Measurements from ENCODE around the gene TCHP. TPM values are rescaled to one million over a fixed set of nuclear protein-coding genes. Genes with fewer than 3 reads are reported as not detected.

TCHP gene
- total and polyA plus RNA-seq, 2 donors (not counting 1 experiment from before 2014, with no cell fraction given): 13.4 to 29.4 TPM

DNA sequence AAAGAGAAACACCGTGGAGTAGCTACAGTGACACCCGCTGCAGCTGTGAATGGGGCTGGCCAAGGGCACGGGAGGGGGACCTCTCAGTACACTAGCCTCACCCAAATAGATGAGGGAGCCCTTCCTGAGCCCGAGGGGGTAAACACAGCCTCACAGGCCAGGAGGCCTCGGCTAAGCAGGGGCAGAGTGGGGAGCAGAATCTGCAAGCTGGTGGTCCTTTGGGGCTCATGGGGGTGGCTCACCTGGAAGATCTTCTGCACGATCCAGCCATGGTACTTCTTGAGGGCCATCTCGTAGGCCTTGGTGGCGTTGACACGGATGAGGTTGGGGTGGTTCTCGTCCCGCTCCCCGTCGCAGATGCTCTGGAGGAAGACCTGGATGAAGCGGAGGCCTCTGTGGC is 44.7 kb upstream of the TCHP start:
- intact Hi-C loops (cut with micrococcal nuclease): no loop called here
- no peak for TF ChIP-seq EZH2 (IDR thresholded peaks at IDR 0.05; ENCODE audit: borderline replicate concordance, insufficient read depth, low read depth, low read length, poor library complexity, severe bottlenecking)
- TF ChIP-seq, protein P1, sequence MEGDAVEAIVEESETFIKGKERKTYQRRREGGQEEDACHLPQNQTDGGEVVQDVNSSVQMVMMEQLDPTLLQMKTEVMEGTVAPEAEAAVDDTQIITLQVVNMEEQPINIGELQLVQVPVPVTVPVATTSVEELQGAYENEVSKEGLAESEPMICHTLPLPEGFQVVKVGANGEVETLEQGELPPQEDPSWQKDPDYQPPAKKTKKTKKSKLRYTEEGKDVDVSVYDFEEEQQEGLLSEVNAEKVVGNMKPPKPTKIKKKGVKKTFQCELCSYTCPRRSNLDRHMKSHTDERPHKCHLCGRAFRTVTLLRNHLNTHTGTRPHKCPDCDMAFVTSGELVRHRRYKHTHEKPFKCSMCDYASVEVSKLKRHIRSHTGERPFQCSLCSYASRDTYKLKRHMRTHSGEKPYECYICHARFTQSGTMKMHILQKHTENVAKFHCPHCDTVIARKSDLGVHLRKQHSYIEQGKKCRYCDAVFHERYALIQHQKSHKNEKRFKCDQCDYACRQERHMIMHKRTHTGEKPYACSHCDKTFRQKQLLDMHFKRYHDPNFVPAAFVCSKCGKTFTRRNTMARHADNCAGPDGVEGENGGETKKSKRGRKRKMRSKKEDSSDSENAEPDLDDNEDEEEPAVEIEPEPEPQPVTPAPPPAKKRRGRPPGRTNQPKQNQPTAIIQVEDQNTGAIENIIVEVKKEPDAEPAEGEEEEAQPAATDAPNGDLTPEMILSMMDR (IDR thresholded peaks at IDR 0.05): no peak
- 95% methylated on average over 13 of the region's 14 CpGs for WGBS (ENCODE audit: insufficient coverage)
- Histone ChIP-seq H3K4me2 (replicated peaks; ENCODE audit: low read depth, low read length, poor library complexity, severe bottlenecking) (no peak overlapping the region), H3K79me2 (ENCODE audit: control insufficient read depth, insufficient read depth, low read length) (no peaks in the 10 kb centered on the region), H3K36me3 (replicated peaks in 1 of 2; ENCODE audit: control extremely low read depth in 1 of 2, control insufficient read depth in 1 of 2, extremely low read depth in 1 of 2, insufficient read depth in 2 of 2, low read length in 1 of 2) (peaks cover 2 to 50% of the 10 kb centered on the region in 2 experiments), H3K9me3 (ENCODE audit: control extremely low read depth in 1 of 3, control insufficient read depth in 2 of 3, insufficient read depth in 1 of 3, low read length in 2 of 3) (no peaks in the 10 kb centered on the region), H4K20me1 (ENCODE audit: control insufficient read depth, insufficient read depth, low read length, poor library complexity, severe bottlenecking) (no peaks in the 10 kb centered on the region), H3K9ac (ENCODE audit: low read length) (no peak overlapping the region), H3K27ac (ENCODE audit: low read length in 2 of 2) (no peak overlapping the region), H2AFZ (ENCODE audit: insufficient read depth, low read depth, low read length, poor library complexity, severe bottlenecking) (no peak overlapping the region), H3K4me1 (ENCODE audit: control insufficient read depth in 2 of 2, insufficient read depth in 2 of 2, low read length in 2 of 2) (peaks cover 0 to 4% of the 10 kb centered on the region in 2 donors), H3K4me3 (ENCODE audit: control extremely low read depth in 1 of 5, extremely low read depth in 1 of 5, insufficient read depth in 1 of 5, low read depth in 2 of 5, low read length in 4 of 5) (no peak overlapping the region), H3K27me3 (replicated peaks in 1 of 4; ENCODE audit: control extremely low read depth in 1 of 4, control insufficient read depth in 3 of 4, insufficient read depth in 4 of 4, low read length in 3 of 4) (no peaks in the 10 kb centered on the region)
- Mint-ChIP-seq H3K27ac (no peak overlapping the region), H3K27me3 (no peaks in the 10 kb centered on the region), H3K4me1 (peaks cover 2% of the 10 kb centered on the region), H3K9me3 (ENCODE audit: insufficient read depth) (no peaks in the 10 kb centered on the region), H3K4me3 (no peak overlapping the region)
- ATAC-seq (ENCODE audit: low read depth): no peak
- POLR2A ChIA-PET: no interaction called here
- DNase-seq: no peak
- CTCF ChIA-PET: interaction anchor here (0.6 to 5.1 kb wide), 6 partner anchors 9 to 72 kb away, joined by 3 to 39 read pairs (median 8); no protein-coding TSS in a partner anchor

DNA sequence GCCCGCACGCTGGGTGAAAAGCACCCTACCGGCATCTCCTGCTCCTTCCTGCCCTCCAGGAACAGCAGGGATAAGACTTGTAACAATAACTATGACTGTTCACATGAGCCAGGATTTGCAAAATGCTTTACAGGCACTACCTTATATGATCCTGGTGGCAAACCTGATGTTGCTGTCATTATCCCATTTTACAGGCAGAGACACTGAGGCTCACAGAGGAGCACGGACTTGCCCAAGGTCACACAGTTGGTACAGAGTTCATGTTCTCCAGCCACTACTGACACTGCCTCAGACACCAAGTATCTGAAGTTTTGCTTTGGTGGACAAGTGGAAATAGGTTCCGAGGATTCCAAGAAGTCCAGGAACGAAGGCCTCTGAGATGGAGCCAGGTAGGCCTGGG is 42.4 kb upstream of the TCHP start:
- intact Hi-C loops (cut with micrococcal nuclease): no loop called here
- H3K27ac ChIP-seq (ENCODE audit: low read length in 2 of 2): no peak overlapping the region
- no peaks in the 10 kb centered on the region for H3K9me3 ChIP-seq (ENCODE audit: control extremely low read depth in 1 of 3, control insufficient read depth in 2 of 3, insufficient read depth in 1 of 3, low read length in 2 of 3)
- ChIA-PET CTCF (interaction anchor here (1.3 to 1.4 kb wide), 2 partner anchors 12 to 29 kb away, joined by 3 to 4 read pairs; no protein-coding TSS in a partner anchor), POLR2A (no interaction called here)
- ATAC-seq (ENCODE audit: low read depth) (no peak), DNase-seq (no peak)
- no peaks in the 10 kb centered on the region for H4K20me1 ChIP-seq (ENCODE audit: control insufficient read depth, insufficient read depth, low read length, poor library complexity, severe bottlenecking)
- Mint-ChIP-seq H3K4me3 (no peak overlapping the region), H3K4me1 (peaks cover 2% of the 10 kb centered on the region), H3K27me3 (no peaks in the 10 kb centered on the region), H3K9me3 (ENCODE audit: insufficient read depth) (no peaks in the 10 kb centered on the region), H3K27ac (no peak overlapping the region)
- H3K4me2 ChIP-seq (replicated peaks; ENCODE audit: low read depth, low read length, poor library complexity, severe bottlenecking): no peak overlapping the region
- no peak overlapping the region for H2AFZ ChIP-seq (ENCODE audit: insufficient read depth, low read depth, low read length, poor library complexity, severe bottlenecking)
- peaks cover 2 to 42% of the 10 kb centered on the region in 2 experiments for H3K36me3 ChIP-seq (replicated peaks in 1 of 2; ENCODE audit: control extremely low read depth in 1 of 2, control insufficient read depth in 1 of 2, extremely low read depth in 1 of 2, insufficient read depth in 2 of 2, low read length in 1 of 2)
- peaks cover 8% of the 10 kb centered on the region for H3K79me2 ChIP-seq (ENCODE audit: control insufficient read depth, insufficient read depth, low read length)
- no peak overlapping the region for H3K4me3 ChIP-seq (ENCODE audit: control extremely low read depth in 1 of 5, extremely low read depth in 1 of 5, insufficient read depth in 1 of 5, low read depth in 2 of 5, low read length in 4 of 5)
- 100% methylated on average over 4 of the region's 6 CpGs for WGBS (ENCODE audit: insufficient coverage)
- no peak for TF ChIP-seq EZH2 (IDR thresholded peaks at IDR 0.05; ENCODE audit: borderline replicate concordance, insufficient read depth, low read depth, low read length, poor library complexity, severe bottlenecking)
- TF ChIP-seq, protein P1 (IDR thresholded peaks at IDR 0.05): no peak
- H3K27me3 ChIP-seq (replicated peaks in 1 of 4; ENCODE audit: control extremely low read depth in 1 of 4, control insufficient read depth in 3 of 4, insufficient read depth in 4 of 4, low read length in 3 of 4): no peaks in the 10 kb centered on the region
- H3K9ac ChIP-seq (ENCODE audit: low read length): no peak overlapping the region
- H3K4me1 ChIP-seq (ENCODE audit: control insufficient read depth in 2 of 2, insufficient read depth in 2 of 2, low read length in 2 of 2): peaks cover 0 to 3% of the 10 kb centered on the region in 2 donors
